PC-3 (cell line): ENCODE results near the gene SLC15A1.

Experiments
- EZH2 ChIP-seq: fragments of 300-600 bp; sonication (generic); IDR thresholded peaks from one replicate; pipeline ENCODE4 v1.6.1; 2017; ENCODE audit warnings: antibody characterized with exemption, mild to moderate bottlenecking, low read length; ENCODE audit not compliant: unreplicated experiment
- EZH2phosphoT487 ChIP-seq: fragments of 300-600 bp; sonication (generic); IDR thresholded peaks from 2 replicates; pipeline ENCODE4 v1.6.1; 2018; ENCODE audit warnings: mild to moderate bottlenecking, antibody characterized with exemption, low read length, borderline replicate concordance
- TF ChIP-seq, protein P1 (sequence below): fragments of 300-600 bp; sonication (generic); conservative IDR thresholded peaks from 2 replicates; pipeline ENCODE4 v1.5.1; 2017; ENCODE audit warnings: antibody characterized with exemption, low read depth, mild to moderate bottlenecking, low read length

DNA sequence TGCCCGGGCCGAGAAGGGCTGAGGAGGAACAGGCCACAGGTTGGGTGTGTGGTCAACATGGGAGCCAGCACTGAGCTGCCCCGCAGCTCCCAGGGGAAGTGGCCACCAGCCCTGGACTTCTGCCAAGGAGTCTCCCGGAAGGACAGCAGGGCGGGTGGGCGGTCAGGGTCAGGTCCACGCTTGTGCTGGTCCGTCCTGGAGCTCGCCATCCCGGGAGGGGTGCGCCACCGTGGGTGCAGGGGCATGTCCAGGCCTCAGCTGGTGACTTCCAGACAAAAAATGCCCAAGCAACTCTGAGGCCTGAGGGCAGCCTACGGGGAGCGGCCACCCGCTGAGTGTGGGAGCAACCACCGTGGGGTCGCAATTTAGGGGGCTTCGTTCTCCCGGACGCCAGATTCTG is 21.4 kb upstream of the SLC15A1 start:
- TF ChIP-seq, protein P1, sequence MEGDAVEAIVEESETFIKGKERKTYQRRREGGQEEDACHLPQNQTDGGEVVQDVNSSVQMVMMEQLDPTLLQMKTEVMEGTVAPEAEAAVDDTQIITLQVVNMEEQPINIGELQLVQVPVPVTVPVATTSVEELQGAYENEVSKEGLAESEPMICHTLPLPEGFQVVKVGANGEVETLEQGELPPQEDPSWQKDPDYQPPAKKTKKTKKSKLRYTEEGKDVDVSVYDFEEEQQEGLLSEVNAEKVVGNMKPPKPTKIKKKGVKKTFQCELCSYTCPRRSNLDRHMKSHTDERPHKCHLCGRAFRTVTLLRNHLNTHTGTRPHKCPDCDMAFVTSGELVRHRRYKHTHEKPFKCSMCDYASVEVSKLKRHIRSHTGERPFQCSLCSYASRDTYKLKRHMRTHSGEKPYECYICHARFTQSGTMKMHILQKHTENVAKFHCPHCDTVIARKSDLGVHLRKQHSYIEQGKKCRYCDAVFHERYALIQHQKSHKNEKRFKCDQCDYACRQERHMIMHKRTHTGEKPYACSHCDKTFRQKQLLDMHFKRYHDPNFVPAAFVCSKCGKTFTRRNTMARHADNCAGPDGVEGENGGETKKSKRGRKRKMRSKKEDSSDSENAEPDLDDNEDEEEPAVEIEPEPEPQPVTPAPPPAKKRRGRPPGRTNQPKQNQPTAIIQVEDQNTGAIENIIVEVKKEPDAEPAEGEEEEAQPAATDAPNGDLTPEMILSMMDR = no peak
- TF ChIP-seq EZH2phosphoT487 (no peak), EZH2 (no peak)
